ENCODE data around the gene ARHGEF9.

DNA sequence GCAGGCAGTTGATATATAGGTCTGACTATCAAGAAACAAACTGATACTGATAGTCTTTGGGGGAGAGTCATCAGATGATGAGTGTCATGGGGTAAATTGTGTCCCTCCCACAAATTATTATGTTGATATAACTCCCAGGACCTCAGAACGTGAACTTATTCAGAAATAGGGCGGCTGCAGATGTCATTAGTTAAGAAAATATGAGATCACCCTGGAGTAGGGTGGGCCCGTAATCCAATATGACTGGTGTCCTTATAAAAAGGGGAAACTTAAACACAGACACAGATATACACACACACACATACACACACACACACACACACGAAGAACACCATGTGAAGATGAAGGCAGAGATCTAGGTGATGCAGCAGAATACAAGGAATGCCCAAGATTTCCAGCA is 32.7 kb upstream of the ARHGEF9 start:
- no peak for TF ChIP-seq POLR2A (IDR thresholded peaks at IDR 0.05)
- TF ChIP-seq, protein P1, sequence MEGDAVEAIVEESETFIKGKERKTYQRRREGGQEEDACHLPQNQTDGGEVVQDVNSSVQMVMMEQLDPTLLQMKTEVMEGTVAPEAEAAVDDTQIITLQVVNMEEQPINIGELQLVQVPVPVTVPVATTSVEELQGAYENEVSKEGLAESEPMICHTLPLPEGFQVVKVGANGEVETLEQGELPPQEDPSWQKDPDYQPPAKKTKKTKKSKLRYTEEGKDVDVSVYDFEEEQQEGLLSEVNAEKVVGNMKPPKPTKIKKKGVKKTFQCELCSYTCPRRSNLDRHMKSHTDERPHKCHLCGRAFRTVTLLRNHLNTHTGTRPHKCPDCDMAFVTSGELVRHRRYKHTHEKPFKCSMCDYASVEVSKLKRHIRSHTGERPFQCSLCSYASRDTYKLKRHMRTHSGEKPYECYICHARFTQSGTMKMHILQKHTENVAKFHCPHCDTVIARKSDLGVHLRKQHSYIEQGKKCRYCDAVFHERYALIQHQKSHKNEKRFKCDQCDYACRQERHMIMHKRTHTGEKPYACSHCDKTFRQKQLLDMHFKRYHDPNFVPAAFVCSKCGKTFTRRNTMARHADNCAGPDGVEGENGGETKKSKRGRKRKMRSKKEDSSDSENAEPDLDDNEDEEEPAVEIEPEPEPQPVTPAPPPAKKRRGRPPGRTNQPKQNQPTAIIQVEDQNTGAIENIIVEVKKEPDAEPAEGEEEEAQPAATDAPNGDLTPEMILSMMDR (IDR thresholded peaks at IDR 0.05) = no peak
